Kidney glomerular epithelial cell (primary cell): Measurements from ENCODE around the gene SYCN.

Experiments
- DNase-seq: peaks from one replicate; lab custom pipeline; 2025; lab: John Stamatoyannopoulos, UW

Gene SYCN

DNA sequence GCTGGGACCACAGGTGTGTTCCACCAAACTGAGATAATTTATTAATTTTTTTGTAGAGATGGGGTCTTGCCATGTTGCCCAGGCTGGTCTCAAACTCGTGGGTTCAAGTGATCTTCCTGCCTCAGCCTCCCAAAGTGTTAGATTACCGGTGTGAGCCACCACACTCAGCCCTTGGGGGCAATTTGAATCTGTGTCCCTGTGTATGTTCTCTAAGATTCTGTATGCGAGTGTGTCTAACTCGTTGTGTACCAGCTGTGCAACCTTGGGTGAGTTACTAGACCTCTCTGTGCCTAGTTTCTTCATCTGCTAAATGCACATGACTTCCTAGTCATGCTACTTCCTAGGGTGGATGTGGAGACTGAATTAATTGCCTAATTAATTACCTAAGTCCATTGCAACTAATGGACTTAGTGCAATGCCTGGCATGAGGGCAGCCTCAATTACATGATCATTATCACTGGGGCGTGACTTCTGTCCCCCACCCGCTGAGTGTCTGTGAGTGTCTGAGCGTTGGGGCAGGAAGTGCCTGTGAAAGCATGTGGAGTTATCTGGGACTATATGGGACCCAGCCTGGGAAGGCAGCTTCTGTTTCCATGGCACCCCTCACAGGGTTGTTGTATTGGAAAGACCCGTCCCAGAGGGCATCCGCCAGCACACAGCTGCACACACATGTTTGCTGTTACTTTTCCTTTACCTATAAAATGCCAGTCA lies 9.1 kb downstream of the SYCN start:
- DNase-seq, result no peak

DNA sequence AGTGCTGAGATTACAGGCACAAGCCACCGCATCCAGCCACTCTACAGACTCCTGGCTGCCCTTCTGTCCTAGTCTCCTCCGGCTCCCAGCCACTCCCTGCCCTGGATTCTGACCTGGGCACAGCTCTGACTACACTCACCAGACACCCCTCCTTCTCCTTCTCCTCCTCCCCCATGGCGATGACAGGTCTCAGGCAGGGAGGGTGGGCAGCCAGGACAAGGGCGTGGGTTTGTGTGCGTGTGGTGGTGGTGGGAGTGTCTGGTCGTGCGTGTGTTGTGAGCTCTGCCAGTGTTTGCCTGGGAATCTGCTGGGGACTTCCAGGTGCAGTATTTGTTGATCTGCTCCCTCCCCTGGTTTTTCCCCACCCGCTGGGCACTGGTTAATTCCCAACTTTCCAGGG lies 10.3 kb downstream of the SYCN start:
- no peak for DNase-seq

DNA sequence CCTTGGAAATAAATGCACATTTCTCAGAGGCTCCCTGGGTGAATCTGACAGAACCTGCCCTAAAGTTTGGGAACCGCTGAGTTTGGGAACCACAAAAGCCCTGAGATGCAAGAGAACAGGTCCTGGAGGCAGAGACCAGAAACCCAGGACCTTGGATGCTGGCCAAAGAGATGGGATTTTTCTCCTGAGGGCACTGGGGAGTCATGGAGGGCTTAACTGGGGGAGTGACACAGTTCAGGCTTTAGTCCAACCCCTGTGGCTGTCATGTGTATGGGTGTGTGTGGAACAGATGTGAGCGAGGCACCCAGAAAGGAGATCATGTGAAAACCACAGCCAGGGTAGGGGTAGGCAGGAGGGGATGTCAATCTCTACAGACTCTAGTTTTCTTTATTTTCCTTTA lies 11.2 kb downstream of the SYCN start:
- no peak for DNase-seq

DNA sequence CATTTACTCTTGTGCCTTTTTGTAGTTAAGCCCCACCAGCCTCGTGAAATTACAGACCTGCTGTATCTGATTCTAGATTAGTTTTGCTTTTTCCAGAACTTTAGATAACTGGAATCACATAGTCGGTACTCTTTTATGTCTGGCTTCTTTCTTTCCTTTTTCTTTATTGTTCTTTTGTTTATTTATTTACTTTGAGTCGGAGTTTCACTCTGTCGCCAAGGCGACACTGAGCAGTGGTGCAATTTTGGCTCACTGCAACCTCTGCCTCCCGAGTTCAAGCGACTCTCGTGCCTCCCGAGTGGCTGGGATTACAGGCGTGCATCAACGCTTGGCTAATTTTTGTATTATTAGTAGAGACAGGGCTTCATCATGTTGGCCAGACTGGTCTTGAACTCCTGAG lies 13.3 kb downstream of the SYCN start:
- DNase-seq, result no peak

DNA sequence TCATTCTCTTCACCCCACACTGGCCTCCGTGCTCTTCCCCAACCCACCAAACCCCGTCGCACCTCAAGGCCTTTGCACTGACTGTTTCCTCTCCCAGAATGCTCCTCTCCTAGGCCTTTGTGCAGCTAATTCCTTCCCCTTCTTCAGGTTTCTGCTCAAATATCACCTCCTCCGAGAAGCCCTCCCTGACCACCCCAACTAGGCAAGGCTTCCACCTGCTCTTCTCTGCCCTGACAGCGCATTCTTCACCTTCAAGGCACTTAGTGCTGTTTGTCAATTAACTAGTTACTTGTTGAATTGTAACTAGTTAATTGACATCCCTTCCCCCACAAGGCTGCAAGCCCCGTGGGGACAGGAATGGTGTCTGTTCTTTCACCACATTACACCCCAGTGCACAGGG lies 15.1 kb downstream of the SYCN start:
- no peak for DNase-seq

DNA sequence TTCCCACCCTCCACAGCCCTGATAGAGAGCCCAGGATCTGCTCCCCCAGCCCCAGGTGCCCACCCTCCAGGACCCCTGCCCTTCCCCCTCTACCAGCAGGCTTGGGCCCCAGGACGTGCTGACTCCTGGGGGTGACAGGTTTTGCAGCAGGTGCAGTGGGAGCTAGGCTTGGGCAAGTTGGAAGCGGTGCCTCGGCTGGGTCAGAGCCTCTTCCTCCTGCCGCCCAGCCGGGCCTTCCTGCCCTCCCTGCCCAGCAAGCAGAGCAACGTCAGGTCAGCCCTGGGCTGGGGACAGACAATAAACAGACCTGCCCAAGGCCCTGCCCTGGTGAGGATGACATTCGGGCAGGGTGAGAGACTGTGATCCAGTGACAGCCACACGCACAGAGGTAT lies 16.5 kb downstream of the SYCN start:
- no peak for DNase-seq

DNA sequence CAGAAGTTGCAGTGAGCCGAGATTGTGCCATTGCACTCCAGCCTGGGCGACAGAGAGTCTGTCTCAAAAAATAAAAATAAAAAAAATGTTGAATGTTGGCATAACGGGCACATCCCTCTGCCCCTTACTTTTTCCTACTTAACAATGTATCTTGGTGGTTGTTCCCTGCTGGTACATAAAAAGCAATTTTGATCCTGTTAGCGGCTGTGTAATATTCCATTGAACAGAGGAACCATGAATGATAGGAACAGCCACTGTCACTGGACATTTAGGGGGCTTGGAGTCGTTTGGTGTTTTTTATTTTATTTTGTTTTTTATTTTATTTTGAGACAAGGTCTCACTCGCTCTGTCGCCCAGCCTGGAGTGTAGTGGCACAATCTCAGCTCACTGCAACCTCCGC lies 17.7 kb downstream of the SYCN start:
- DNase-seq, result no peak

DNA sequence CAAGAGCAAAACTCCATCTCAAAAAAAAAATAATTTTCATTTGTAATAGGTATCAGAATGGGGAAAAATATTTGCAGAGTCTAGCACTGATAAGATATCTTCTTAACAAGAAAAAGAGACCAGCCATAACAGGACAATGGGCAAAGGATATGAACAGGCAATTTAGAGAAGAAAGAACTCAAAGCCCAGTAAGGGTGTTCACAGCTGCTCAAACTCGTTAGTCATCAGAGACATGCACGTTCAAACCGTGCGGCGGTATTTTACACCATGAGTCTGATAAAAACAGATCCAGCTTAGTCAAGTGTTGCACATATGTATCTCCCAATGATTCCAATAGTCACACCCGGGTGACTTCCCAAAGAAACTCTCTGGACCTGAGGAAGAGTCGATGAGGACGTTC lies 21.0 kb downstream of the SYCN start:
- no peak for DNase-seq

DNA sequence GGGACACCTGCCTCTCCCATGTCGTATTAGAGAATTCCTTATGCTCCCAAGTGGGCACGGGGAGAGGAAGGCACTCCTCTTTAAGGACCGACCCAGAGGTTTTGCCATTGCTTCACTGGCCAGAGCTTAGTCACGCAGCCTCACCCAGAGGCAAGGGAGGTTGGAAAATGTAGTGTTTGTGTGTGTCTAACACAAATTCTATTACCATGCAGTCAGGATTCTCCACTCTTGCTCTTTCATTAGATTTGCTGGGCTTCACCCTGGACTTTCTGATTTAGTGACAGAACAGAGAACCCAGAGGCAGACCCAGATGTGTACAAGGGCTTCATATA lies 21.9 kb downstream of the SYCN start:
- no peak for DNase-seq

DNA sequence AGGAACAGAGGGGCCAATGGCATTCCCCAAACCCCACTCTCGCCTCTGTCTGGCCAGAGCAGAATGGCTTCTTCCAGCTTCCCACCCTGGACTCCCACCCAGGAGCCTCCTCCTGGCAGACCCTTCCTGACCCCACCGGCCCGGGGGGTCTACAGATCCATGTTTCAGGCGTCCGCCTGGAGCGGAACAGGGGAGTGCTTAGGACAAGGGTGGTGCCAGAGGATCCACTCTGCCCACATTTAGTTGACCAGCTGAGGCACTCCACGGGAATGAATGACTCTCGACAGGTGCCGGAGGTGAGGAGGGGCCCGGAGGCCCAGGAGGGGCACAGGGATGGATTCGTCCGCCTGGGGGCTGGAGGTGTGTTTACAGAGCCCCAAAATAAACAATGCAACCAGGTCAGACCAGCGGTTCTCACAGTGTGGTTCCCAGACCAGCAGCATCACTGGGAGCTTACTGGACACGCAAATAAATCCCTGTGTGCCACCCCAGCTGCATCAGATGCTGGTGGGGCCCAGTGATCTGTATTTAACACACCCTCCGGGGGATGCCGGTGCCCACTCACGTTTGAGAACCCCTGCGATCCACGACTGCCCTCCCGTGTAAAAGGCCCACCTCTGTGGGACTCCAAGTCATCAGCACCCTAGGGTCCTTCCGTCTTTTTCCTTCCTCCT lies 22.4 kb downstream of the SYCN start:
- no peak for DNase-seq

DNA sequence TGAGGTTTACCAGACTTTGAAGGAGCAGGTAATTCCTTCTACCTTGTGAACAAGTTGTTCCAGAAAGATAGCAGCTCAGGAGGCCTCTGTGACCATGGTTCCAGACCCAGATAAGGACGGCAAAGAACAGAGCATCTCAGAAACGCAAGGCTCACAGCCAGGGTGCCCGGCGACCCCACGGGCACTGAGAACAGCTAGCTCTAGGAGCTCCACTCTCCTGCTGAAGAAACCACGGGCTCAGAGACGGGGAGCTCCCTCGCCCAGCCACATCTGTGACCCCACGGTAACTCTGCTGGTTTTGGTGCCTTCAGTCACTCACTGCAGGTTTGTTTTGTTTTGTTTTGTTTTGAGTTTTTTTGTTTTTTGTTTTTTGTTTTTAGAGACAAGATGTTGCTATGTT lies 23.3 kb downstream of the SYCN start:
- DNase-seq, result no peak

DNA sequence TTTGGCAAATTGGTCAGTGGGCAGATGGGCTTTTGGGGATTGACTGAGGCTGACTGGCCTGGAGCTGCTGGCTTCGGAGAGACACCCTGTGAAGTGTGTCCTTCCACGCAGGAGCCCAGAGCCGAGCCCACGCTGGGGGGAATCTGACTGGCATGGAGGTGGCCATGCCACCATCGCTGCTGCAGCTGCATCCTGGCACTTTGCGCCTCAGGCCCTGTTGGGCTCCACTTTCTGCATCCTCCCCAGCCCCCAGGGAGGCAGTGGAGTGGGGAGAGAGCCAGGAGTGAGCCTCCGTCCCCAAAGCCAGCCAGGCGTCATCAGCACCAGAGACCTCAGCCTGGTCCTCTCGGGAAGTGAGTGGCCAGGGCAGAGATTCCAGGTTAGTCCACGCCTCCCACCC lies 24.3 kb downstream of the SYCN start:
- DNase-seq, result no peak

DNA sequence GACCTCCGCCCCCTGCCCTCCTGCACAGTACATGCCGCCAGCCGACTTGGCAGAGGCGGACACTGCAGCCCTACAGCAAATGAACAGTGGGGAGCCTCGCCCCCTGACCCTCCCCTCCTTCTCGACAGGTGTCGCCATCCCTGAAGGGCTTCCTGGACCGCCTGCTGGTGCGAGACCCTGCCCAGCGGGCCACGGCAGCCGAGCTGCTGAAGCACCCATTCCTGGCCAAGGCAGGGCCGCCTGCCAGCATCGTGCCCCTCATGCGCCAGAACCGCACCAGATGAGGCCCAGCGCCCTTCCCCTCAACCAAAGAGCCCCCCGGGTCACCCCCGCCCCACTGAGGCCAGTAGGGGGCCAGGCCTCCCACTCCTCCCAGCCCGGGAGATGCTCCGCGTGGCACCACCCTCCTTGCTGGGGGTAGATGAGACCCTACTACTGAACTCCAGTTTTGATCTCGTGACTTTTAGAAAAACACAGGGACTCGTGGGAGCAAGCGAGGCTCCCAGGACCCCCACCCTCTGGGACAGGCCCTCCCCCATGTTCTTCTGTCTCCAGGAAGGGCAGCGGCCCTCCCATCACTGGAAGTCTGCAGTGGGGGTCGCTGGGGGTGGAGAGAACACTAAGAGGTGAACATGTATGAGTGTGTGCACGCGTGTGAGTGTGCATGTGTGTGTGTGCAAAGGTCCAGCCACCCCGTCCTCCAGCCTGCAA lies 25.6 kb downstream of the SYCN start:
- no peak for DNase-seq

DNA sequence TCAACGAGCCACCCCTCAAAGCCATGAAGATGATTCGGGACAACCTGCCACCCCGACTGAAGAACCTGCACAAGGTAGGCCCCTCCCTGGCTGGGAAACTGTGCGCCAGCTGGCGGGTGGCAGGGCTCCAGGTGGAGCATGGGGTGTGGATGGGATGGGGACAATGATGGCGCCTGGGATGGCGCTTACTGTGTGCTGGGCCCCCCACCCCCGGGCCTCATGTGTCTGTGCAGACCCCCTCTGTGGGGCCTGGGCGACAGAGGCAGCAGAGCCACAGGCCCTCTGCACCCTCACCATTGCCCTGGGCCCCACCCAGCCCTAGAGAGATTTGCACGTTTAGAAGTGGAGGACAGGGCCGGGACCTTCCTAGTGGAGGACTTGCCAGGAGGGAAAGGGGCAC lies 26.3 kb downstream of the SYCN start:
- DNase-seq, result no peak

DNA sequence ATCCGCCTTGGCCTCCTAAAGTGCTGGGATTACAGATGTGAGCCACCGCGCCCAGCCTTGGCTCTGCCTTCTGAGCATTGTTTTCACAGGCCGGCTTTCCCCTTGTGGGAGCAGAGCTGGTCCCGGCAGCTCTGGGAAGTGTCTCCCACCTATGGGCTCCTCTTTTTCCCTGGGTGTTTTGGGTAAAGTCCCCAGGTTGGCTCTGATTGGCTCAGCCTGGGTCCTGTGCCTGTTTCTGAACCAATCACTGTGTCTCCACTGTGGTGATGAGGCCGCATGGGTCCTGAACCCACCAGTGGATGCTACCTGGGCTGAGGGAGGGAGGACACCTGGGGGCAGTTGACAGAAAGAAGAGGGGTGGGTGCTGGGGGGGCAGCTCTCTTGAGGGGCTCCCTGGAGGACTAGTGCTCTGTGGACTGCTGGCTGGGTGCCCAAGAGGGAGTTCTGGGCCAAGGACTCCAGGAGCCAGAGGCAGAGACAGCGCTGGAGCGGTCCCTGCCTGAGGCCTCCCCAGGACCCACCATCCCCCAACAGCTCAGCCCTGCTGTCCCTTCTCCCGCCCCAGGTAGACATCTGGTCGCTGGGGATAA lies 26.9 kb downstream of the SYCN start:
- DNase-seq, result no peak

DNA sequence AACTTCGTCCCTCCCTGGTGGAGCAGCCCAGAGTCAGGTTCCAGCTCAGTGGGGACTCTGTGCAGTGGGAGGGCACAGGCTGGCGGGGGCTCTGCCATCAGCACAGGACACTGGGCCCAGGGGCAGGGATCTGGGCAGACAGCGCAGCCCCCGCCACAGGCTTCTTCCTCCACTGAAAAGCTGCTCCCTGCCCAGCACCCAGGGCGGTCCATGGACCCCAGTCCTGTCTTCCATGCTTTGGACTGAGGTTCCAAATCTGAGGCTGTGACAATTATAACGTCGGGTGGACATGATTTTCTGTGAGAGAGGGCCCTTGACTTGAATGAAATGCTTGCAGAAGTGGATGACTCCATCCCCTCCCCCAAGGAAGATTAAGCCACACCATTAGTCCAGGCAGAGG lies 28.5 kb downstream of the SYCN start:
- no peak for DNase-seq

DNA sequence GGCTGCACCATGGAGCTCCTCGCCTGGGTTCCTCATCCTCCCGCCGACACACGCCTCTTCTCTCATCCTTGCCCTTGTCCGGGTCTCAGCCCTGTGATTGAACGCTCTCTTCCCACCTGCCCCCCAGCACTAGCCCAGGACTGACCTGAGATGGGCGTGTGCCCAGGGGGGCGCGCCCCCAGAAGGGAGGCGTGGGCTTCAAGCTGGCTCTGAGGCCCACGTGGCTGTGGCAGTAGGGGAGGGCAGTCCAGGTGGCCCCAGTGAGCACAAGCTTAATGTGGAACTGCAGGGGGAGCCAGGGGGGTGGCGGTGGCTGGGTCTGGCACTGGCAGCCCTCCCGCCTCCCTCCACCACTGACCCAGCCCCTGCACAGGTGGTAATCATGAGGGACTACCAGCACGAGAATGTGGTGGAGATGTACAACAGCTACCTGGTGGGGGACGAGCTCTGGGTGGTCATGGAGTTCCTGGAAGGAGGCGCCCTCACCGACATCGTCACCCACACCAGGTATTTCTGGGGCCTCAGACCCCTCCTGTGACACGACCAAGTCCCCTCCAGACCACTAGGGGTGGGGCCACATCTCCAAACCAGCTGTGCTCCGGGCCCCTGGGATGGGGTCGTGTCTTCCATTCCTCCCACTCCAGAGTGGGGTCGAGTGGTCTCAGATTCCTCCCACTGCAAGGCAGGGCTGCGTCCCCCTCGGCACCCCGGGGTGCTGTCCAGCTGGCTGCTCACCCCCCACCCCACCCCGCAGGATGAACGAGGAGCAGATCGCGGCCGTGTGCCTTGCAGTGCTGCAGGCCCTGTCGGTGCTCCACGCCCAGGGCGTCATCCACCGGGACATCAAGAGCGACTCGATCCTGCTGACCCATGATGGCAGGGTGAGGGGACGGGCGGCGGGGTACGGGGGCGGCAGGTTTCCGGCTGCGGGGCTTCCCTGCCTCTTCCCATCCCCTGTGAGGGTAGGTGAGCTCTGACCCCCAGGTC lies 29.2 kb downstream of the SYCN start:
- DNase-seq, result no peak

DNA sequence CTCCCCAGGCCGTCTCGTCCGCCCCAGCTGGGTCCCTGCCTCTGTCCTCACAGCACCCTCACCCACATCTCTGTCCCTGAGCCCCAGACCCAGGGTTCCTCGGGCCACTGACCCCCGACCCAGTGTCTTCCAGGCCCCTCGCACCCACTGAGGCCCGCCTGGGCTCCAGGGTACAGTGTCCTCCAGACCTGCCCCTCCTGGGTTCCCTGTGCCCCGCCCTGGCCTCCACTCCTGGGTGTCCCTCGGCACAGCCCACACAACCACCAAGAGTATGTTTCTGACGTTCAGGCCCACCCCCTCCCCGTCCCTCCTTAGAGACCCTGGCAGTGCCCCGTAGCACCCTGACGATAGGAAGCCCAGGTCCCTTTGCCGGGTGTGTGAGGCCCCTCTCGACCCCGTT lies 29.9 kb downstream of the SYCN start:
- no peak for DNase-seq

DNA sequence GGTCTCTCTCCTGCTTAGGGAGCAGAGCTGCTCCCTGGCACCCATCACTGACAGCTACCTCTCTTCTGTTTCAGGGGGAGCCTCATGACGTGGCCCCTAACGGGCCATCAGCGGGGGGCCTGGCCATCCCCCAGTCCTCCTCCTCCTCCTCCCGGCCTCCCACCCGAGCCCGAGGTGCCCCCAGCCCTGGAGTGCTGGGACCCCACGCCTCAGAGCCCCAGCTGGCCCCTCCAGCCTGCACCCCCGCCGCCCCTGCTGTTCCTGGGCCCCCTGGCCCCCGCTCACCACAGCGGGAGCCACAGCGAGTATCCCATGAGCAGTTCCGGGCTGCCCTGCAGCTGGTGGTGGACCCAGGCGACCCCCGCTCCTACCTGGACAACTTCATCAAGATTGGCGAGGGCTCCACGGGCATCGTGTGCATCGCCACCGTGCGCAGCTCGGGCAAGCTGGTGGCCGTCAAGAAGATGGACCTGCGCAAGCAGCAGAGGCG lies 30.5 kb downstream of the SYCN start:
- no peak for DNase-seq

DNA sequence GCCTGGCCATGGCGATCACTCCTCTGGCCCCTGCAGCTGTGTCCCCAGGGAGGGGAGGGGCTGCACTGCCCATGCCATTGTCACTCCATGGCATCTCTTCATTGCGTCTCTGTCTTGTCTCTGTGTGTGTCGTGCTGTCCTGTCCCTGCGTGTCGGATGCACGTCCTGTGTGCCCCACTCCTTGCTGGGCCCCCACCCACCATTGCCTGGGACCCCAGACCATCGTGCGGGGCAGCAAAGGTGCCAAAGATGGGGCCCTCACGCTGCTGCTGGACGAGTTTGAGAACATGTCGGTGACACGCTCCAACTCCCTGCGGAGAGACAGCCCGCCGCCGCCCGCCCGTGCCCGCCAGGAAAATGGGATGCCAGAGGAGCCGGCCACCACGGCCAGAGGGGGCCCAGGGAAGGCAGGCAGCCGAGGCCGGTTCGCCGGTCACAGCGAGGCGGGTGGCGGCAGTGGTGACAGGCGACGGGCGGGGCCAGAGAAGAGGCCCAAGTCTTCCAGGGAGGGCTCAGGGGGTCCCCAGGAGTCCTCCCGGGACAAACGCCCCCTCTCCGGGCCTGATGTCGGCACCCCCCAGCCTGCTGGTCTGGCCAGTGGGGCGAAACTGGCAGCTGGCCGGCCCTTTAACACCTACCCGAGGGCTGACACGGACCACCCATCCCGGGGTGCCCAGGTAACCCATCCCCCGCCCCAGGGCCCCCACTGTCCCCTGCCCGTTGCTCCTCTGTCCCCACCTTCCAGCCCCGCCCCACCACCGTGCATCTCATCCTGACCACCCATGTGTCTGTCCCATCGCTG lies 31.2 kb downstream of the SYCN start:
- no peak for DNase-seq
